ENCODE data around the gene LAMA3. TPM values are rescaled to one million over a fixed set of nuclear protein-coding genes. Genes with fewer than 3 reads are reported as not detected.
A peak's percentile ranks its signal among the peaks of the same experiment; 100 is the strongest.

The LAMA3 gene
- total RNA-seq, 4 donors from 2014 or later: 46.3 to 80.6 (median 67.1) TPM

- H3K4me3 ChIP-seq: peak overlapping the region in 1 of 4 donors; percentile 3
- H3K9me3 ChIP-seq: no peaks in the 10 kb centered on the region
- 31 to 42% methylated on average over 17 of the region's 17 CpGs for WGBS, 2 donors
- peaks cover 0 to 17% (median 6%) of the 10 kb centered on the region in 4 donors for H3K4me1 ChIP-seq
- H3K27me3 ChIP-seq: no peaks in the 10 kb centered on the region
- no peaks in the 10 kb centered on the region for H3K36me3 ChIP-seq
- TF ChIP-seq, protein P1, sequence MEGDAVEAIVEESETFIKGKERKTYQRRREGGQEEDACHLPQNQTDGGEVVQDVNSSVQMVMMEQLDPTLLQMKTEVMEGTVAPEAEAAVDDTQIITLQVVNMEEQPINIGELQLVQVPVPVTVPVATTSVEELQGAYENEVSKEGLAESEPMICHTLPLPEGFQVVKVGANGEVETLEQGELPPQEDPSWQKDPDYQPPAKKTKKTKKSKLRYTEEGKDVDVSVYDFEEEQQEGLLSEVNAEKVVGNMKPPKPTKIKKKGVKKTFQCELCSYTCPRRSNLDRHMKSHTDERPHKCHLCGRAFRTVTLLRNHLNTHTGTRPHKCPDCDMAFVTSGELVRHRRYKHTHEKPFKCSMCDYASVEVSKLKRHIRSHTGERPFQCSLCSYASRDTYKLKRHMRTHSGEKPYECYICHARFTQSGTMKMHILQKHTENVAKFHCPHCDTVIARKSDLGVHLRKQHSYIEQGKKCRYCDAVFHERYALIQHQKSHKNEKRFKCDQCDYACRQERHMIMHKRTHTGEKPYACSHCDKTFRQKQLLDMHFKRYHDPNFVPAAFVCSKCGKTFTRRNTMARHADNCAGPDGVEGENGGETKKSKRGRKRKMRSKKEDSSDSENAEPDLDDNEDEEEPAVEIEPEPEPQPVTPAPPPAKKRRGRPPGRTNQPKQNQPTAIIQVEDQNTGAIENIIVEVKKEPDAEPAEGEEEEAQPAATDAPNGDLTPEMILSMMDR (IDR thresholded peaks at IDR 0.05): no peak
- TF ChIP-seq POLR2A (IDR thresholded peaks at IDR 0.05): no peak
- TF ChIP-seq EP300 (IDR thresholded peaks at IDR 0.05): peak in 1 of 2 donors; percentile 47
- peak in 1 of 2 donors; percentile 38 for DNase-seq (ENCODE audit: low spot score in 2 of 2)
- H3K27ac ChIP-seq: no peak overlapping the region
Observed at GRCh38 chr18:23982155-23983079, 293.2 kb downstream of the LAMA3 start.

DNA sequence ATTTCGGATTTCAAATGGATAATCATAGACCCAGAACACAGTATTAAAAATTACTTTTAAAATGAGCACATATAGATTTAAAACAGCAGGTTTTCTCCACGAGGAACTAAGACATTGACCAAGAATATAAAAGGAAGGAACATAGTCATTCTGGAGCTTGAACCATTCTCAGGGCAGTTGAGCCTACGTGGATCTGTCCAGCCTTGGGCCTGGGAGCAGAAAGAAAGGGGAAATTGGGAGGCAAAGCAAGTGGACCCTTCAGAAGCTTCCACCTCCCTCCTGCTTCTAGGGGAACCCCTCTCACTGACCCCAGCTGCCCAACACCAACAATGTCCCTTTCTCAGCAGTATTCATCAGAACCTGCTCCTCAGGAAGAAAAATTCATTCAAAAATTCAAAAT lies 293.9 kb downstream of the LAMA3 start:
- H3K4me1 ChIP-seq: peaks cover 0 to 17% (median 6%) of the 10 kb centered on the region in 4 donors
- no peak for TF ChIP-seq POLR2A (IDR thresholded peaks at IDR 0.05)
- TF ChIP-seq, protein P1 (IDR thresholded peaks at IDR 0.05): no peak
- TF ChIP-seq EP300 (IDR thresholded peaks at IDR 0.05): no peak
- WGBS, 2 donors: 89 to 90% methylated on average over 3 of the region's 3 CpGs

GRCh38 chr18:23986600-23987359 lies 297.5 kb downstream of the LAMA3 start:
- Histone ChIP-seq H3K36me3 (no peaks in the 10 kb centered on the region), H3K27ac (no peak overlapping the region), H3K4me3 (no peak overlapping the region), H3K9me3 (no peaks in the 10 kb centered on the region), H3K4me1 (peaks cover 0 to 12% (median 4%) of the 10 kb centered on the region in 4 donors), H3K27me3 (no peaks in the 10 kb centered on the region)
- TF ChIP-seq EP300 (IDR thresholded peaks at IDR 0.05) (no peak), POLR2A (IDR thresholded peaks at IDR 0.05) (no peak)
- TF ChIP-seq, protein P1 (IDR thresholded peaks at IDR 0.05): no peak
- DNase-seq (ENCODE audit: low spot score in 2 of 2): no peak

More for the DNA sequence above, 293.9 kb downstream of the LAMA3 start:
- no peaks in the 10 kb centered on the region for H3K36me3 ChIP-seq
- no peak overlapping the region for H3K27ac ChIP-seq
- no peaks in the 10 kb centered on the region for H3K9me3 ChIP-seq
- DNase-seq (ENCODE audit: low spot score in 2 of 2): no peak
- no peaks in the 10 kb centered on the region for H3K27me3 ChIP-seq
- H3K4me3 ChIP-seq: no peak overlapping the region

- WGBS, 2 donors: 82 to 91% methylated on average over 6 of the region's 6 CpGs
- Histone ChIP-seq H3K9me3 (no peaks in the 10 kb centered on the region), H3K4me3 (no peak overlapping the region), H3K27me3 (no peaks in the 10 kb centered on the region), H3K36me3 (no peaks in the 10 kb centered on the region), H3K4me1 (peaks cover 0 to 26% (median 6%) of the 10 kb centered on the region in 4 donors), H3K27ac (no peak overlapping the region)
- TF ChIP-seq POLR2A (IDR thresholded peaks at IDR 0.05) (no peak), EP300 (IDR thresholded peaks at IDR 0.05) (no peak)
- TF ChIP-seq, protein P1 (IDR thresholded peaks at IDR 0.05): no peak
- DNase-seq (ENCODE audit: low spot score in 2 of 2): no peak
Observed at GRCh38 chr18:23990474-23991410, 301.5 kb downstream of the LAMA3 start.

Measured in tibial nerve (tissue), 4 donors.